ENCODE measurements around the gene ING2. TPM values are rescaled to one million over a fixed set of nuclear protein-coding genes. Genes with fewer than 3 reads are reported as not detected.
A peak's percentile ranks its signal among the peaks of the same experiment; 100 is the strongest.

Gene ING2, protein sequence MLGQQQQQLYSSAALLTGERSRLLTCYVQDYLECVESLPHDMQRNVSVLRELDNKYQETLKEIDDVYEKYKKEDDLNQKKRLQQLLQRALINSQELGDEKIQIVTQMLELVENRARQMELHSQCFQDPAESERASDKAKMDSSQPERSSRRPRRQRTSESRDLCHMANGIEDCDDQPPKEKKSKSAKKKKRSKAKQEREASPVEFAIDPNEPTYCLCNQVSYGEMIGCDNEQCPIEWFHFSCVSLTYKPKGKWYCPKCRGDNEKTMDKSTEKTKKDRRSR
- polyA plus RNA-seq (27.2 TPM in 2 replicates), polyA minus RNA-seq (24.6 and 31.8 TPM in 2 replicates)

DNA sequence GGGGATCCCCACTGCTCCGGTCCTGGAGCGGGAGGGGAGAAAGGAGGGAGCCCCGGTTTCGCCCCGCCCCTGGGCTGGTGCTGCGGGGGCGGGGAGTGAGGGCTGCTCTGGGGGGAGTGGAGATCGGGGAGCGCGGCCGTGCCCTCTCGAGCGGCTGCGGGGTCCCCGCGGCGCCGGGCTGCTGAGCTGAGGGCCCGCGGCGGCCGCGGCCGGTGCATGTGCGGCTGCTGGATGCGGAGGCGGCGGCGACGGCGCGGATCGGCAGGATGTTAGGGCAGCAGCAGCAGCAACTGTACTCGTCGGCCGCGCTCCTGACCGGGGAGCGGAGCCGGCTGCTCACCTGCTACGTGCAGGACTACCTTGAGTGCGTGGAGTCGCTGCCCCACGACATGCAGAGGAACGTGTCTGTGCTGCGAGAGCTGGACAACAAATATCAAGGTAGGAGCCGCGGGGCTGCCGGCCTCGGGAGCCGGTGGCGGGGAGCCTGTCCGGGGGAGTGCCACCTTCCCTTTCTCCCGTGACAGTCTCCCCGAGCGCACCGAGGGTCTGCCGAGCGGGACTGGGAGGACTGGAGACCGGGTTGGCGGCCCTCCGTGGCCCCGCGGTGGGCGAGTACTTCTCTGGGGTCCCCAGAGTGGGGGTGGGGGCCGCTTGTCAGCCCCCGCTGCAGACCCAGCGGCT, at the start of gene ING2:
TSS of gene ING2 (plus strand) at position 129 of the 681 bp plus-strand sequence. CDS start at position 267, 138 bp downstream.
- H4K20me1 ChIP-seq (ENCODE audit: insufficient read depth), result no peaks in the 10 kb centered on the region
- peak within 1 kb of the TSS; percentile 93 for H3K27ac ChIP-seq (ENCODE audit: low read length)
- H3K4me3 ChIP-seq (ENCODE audit: low read length), result peak within 1 kb of the TSS; percentile 100
- H3K79me2 ChIP-seq (replicated peaks; ENCODE audit: insufficient read depth, low read length), result peaks cover 36% of the 10 kb centered on the region
- H3K36me3 ChIP-seq (ENCODE audit: insufficient read depth, low read length), result no peaks in the 10 kb centered on the region
- peak within 1 kb of the TSS; percentile 65 for H2AFZ ChIP-seq (ENCODE audit: low read depth, low read length)
- H3K4me2 ChIP-seq (ENCODE audit: low read length), result peak within 1 kb of the TSS; percentile 63
- H3K9me3 ChIP-seq (ENCODE audit: low read length), result no peaks in the 10 kb centered on the region
- no peaks in the 10 kb centered on the region for H3K27me3 ChIP-seq (ENCODE audit: insufficient read depth, low read depth, low read length)
- no peaks in the 10 kb centered on the region for H3K9me2 ChIP-seq (ENCODE audit: insufficient read depth, low read length)
- TF ChIP-seq RAD21 (conservative IDR thresholded peaks at IDR 0.05) (peak; percentile 32), EP300 (conservative IDR thresholded peaks at IDR 0.05; ENCODE audit: poor library complexity, severe bottlenecking) (no peak), EZH2 (IDR thresholded peaks at IDR 0.05; ENCODE audit: borderline replicate concordance, insufficient read depth, low read length, poor library complexity, severe bottlenecking) (no peak), SMC3 (conservative IDR thresholded peaks at IDR 0.05; ENCODE audit: poor library complexity) (no peak), POLR2AphosphoS5 (IDR thresholded peaks at IDR 0.05) (no peak), MXI1 (conservative IDR thresholded peaks at IDR 0.05; ENCODE audit: poor library complexity, severe bottlenecking) (peak; percentile 47), TAF1 (IDR thresholded peaks at IDR 0.05; ENCODE audit: low read depth) (peak; percentile 23)
- TF ChIP-seq, protein P1, sequence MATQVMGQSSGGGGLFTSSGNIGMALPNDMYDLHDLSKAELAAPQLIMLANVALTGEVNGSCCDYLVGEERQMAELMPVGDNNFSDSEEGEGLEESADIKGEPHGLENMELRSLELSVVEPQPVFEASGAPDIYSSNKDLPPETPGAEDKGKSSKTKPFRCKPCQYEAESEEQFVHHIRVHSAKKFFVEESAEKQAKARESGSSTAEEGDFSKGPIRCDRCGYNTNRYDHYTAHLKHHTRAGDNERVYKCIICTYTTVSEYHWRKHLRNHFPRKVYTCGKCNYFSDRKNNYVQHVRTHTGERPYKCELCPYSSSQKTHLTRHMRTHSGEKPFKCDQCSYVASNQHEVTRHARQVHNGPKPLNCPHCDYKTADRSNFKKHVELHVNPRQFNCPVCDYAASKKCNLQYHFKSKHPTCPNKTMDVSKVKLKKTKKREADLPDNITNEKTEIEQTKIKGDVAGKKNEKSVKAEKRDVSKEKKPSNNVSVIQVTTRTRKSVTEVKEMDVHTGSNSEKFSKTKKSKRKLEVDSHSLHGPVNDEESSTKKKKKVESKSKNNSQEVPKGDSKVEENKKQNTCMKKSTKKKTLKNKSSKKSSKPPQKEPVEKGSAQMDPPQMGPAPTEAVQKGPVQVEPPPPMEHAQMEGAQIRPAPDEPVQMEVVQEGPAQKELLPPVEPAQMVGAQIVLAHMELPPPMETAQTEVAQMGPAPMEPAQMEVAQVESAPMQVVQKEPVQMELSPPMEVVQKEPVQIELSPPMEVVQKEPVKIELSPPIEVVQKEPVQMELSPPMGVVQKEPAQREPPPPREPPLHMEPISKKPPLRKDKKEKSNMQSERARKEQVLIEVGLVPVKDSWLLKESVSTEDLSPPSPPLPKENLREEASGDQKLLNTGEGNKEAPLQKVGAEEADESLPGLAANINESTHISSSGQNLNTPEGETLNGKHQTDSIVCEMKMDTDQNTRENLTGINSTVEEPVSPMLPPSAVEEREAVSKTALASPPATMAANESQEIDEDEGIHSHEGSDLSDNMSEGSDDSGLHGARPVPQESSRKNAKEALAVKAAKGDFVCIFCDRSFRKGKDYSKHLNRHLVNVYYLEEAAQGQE (IDR thresholded peaks at IDR 0.05; ENCODE audit: borderline replicate concordance), result no peak
- TF ChIP-seq, protein P2, sequence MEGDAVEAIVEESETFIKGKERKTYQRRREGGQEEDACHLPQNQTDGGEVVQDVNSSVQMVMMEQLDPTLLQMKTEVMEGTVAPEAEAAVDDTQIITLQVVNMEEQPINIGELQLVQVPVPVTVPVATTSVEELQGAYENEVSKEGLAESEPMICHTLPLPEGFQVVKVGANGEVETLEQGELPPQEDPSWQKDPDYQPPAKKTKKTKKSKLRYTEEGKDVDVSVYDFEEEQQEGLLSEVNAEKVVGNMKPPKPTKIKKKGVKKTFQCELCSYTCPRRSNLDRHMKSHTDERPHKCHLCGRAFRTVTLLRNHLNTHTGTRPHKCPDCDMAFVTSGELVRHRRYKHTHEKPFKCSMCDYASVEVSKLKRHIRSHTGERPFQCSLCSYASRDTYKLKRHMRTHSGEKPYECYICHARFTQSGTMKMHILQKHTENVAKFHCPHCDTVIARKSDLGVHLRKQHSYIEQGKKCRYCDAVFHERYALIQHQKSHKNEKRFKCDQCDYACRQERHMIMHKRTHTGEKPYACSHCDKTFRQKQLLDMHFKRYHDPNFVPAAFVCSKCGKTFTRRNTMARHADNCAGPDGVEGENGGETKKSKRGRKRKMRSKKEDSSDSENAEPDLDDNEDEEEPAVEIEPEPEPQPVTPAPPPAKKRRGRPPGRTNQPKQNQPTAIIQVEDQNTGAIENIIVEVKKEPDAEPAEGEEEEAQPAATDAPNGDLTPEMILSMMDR (IDR thresholded peaks at IDR 0.05; ENCODE audit: poor library complexity, severe bottlenecking), result no peak
- peak within 1 kb of the TSS; percentile 87 for H3K9ac ChIP-seq (ENCODE audit: low read length)
- peaks cover 5% of the 10 kb centered on the region for H3F3A ChIP-seq (ENCODE audit: insufficient read depth, low read length, poor library complexity, severe bottlenecking)

DNA sequence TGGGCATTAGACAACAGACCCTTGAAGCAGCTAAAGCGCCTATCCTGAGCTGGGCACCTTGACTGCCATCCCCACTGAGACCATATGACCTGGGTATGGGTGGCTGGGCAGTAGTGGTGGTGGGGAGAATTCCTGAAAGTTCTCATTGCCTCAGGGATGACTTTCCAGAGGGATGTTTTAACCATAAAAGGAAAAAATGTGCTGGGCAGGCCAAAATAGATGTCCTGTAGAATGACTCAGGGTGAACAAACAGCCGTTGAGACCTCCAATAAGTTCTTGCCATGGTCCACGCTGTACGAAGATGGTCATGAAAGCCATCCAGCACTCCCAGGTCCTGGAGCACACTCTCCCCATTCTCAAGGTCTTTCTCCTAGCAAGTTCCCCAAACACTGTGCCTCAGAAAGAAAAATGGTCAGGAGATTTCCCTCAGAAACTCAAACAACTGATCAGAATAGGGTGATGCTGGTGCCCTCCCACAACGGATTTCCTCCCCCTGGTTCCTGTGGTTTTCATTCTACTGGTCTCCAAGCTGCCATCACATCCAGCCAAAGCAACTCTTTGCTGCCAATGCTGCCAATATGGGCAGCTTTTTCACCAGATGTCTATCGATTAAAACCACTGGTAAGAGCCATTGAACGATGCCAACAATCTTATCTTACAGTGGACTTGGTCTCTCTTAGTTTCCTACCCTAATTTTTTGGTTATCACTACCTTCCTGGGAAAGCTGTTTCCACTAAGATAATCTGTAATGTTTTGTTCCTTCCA, 49.2 kb upstream of the ING2 start:
- TF ChIP-seq EZH2 (IDR thresholded peaks at IDR 0.05; ENCODE audit: borderline replicate concordance, insufficient read depth, low read length, poor library complexity, severe bottlenecking) (no peak), MXI1 (conservative IDR thresholded peaks at IDR 0.05; ENCODE audit: poor library complexity, severe bottlenecking) (no peak)
- TF ChIP-seq, protein P2 (IDR thresholded peaks at IDR 0.05; ENCODE audit: poor library complexity, severe bottlenecking), result no peak
- TF ChIP-seq, protein P1 (IDR thresholded peaks at IDR 0.05; ENCODE audit: borderline replicate concordance), result no peak

More for the DNA sequence above, 49.2 kb upstream of the ING2 start:
- Histone ChIP-seq H3K4me2 (ENCODE audit: low read length) (no peak overlapping the region), H3K9me2 (ENCODE audit: insufficient read depth, low read length) (no peaks in the 10 kb centered on the region), H4K20me1 (ENCODE audit: insufficient read depth) (no peaks in the 10 kb centered on the region), H3K36me3 (ENCODE audit: insufficient read depth, low read length) (no peaks in the 10 kb centered on the region), H3K9me3 (ENCODE audit: low read length) (no peaks in the 10 kb centered on the region), H3K79me2 (replicated peaks; ENCODE audit: insufficient read depth, low read length) (no peaks in the 10 kb centered on the region), H3F3A (ENCODE audit: insufficient read depth, low read length, poor library complexity, severe bottlenecking) (no peaks in the 10 kb centered on the region), H3K4me3 (ENCODE audit: low read length) (no peak overlapping the region), H3K27ac (ENCODE audit: low read length) (no peak overlapping the region), H3K27me3 (ENCODE audit: insufficient read depth, low read depth, low read length) (no peaks in the 10 kb centered on the region), H3K9ac (ENCODE audit: low read length) (no peak overlapping the region), H2AFZ (ENCODE audit: low read depth, low read length) (no peak overlapping the region)
